22Rv1 (cell line): Measurements from ENCODE around the gene UBE2D3.

Experiments
- ZFX ChIP-seq: fragments of 450-650 bp; IDR thresholded peaks from 2 replicates; pipeline ENCODE4 v1.6.1; 2017; ENCODE audit warnings: antibody characterized with exemption, borderline replicate concordance
- TF ChIP-seq, protein P1 (sequence below): fragments of 450-650 bp; IDR thresholded peaks from 2 replicates; pipeline ENCODE4 v1.5.1; 2017; ENCODE audit warnings: mild to moderate bottlenecking

DNA sequence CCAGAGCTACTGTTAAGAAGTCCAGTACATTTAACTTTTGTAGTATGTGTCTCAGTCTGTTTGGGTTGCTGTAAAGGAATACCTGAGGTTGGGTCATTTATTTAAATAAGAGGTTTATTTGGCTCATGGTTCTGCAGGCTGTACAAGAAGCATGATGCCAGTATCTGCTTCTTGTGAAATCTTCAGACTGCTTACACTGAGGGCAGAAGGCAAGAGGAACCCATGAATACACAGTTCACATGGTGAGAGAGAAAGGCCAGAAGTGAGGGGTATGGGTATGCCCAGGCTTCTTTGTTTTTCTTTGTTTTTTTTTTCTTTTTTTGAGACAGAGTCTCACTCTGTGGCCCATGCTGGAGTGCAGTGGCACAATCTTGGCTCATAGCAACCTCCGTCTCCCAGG is 35.4 kb upstream of the UBE2D3 start:
- TF ChIP-seq, protein P1, sequence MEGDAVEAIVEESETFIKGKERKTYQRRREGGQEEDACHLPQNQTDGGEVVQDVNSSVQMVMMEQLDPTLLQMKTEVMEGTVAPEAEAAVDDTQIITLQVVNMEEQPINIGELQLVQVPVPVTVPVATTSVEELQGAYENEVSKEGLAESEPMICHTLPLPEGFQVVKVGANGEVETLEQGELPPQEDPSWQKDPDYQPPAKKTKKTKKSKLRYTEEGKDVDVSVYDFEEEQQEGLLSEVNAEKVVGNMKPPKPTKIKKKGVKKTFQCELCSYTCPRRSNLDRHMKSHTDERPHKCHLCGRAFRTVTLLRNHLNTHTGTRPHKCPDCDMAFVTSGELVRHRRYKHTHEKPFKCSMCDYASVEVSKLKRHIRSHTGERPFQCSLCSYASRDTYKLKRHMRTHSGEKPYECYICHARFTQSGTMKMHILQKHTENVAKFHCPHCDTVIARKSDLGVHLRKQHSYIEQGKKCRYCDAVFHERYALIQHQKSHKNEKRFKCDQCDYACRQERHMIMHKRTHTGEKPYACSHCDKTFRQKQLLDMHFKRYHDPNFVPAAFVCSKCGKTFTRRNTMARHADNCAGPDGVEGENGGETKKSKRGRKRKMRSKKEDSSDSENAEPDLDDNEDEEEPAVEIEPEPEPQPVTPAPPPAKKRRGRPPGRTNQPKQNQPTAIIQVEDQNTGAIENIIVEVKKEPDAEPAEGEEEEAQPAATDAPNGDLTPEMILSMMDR: no peak
- no peak for TF ChIP-seq ZFX
